HepG2 (cell line): Measurements from ENCODE around the gene NEU4. TPM values are rescaled to one million over a fixed set of nuclear protein-coding genes. Genes with fewer than 3 reads are reported as not detected.
A peak's percentile ranks its signal among the peaks of the same experiment; 100 is the strongest.

ENCODE experiments used
- ATAC-seq: fragments of 200-7000 bp; cut with Tn5 transposase; 3 replicates; pipeline ENCODE4 v1.9.1; 2020; ENCODE audit warnings: mild to moderate bottlenecking, moderate library complexity
- BruUV-seq: library from RNA; stranded (reverse); fragments of 400-500 nt; replicated peaks from 2 replicates; lab custom pipeline; 2021; lab: Mats Ljungman, UMichigan
- CTCF ChIA-PET: fragments of 300-600 bp; formaldehyde crosslinking; extraction: SDS; loops from one replicate; lab custom pipeline; 2021; ENCODE audit warnings: low total read pairs, inconsistent platforms, low intra/inter-chr PET ratio; lab: Yijun Ruan, JAX
- POLR2A ChIA-PET: fragments of 350-600 bp; sonication (Branson Sonifier 250); formaldehyde crosslinking; loops from one replicate; lab custom pipeline; 2020; ENCODE audit warnings: antibody characterized with exemption, inconsistent platforms; lab: Yijun Ruan, JAX
- DNase-seq: peaks from one replicate; pipeline ENCODE4 v3.0.0-alpha.2; 2015; ENCODE audit warnings: low spot score
- FAIRE-seq: peaks from 3 replicates; lab custom pipeline; 2011; peaks lifted over from hg19 to GRCh38; lab: Jason Lieb, UNC
- H2AFZ ChIP-seq: one replicate; pipeline ENCODE4 v1.6.1; 2011; ENCODE audit warnings: low read length, inconsistent platforms
- H3K27ac ChIP-seq: fragments of 300-600 bp; 3 replicates; pipeline ENCODE4 v1.8.0; 2011; ENCODE audit warnings: mixed run types, mild to moderate bottlenecking, mixed read lengths, low read length, inconsistent platforms; ENCODE audit not compliant: insufficient read depth; ENCODE audit errors: extremely low read length
- H3K27me3 ChIP-seq, 2 experiments: fragments of 200-600 bp in 1 of 2; 2 replicates in 1 of 2; 3 replicates in 1 of 2; pipeline versions ENCODE4 v1.6.0 to v1.8.0; 2011; ENCODE audit warnings: low read length in 2 of 2, mild to moderate bottlenecking in 2 of 2, moderate library complexity in 2 of 2, inconsistent platforms in 1 of 2; ENCODE audit not compliant: insufficient read depth in 2 of 2, control insufficient read depth in 1 of 2
- H3K36me3 ChIP-seq, 2 experiments: fragments of 200-600 bp in 1 of 2; replicated peaks in 1 of 2; 2 replicates in 1 of 2; 3 replicates in 1 of 2; pipeline versions ENCODE4 v1.5.1 to v1.8.0; 2011; ENCODE audit warnings: low read length in 2 of 2, inconsistent platforms in 1 of 2; ENCODE audit not compliant: insufficient read depth in 2 of 2, control insufficient read depth in 1 of 2
- H3K4me1 ChIP-seq: 2 replicates; pipeline ENCODE4 v1.5.1; 2012; ENCODE audit warnings: low read length, inconsistent platforms; ENCODE audit not compliant: insufficient read depth
- H3K4me2 ChIP-seq: 2 replicates; pipeline ENCODE4 v1.6.0; 2011; ENCODE audit warnings: low read depth, low read length, inconsistent platforms
- H3K4me3 ChIP-seq, 3 experiments: fragments of 200-600 bp in 1 of 3; sonication (generic), shearing (Covaris generic) in 1 of 3; replicated peaks in 1 of 3; 2 replicates each; pipeline ENCODE4 v1.5.1; 2011 to 2016; ENCODE audit warnings: low read length in 3 of 3, inconsistent platforms in 2 of 3, low read depth in 2 of 3, mild to moderate bottlenecking in 2 of 3, control low read depth in 1 of 3, mixed read lengths in 1 of 3; ENCODE audit not compliant: insufficient read depth in 1 of 3
- H3K79me2 ChIP-seq: one replicate; pipeline ENCODE4 v1.6.1; 2011; ENCODE audit warnings: low read length, inconsistent platforms; ENCODE audit not compliant: insufficient read depth
- H3K9ac ChIP-seq: 2 replicates; pipeline ENCODE4 v1.6.0; 2011; ENCODE audit warnings: mild to moderate bottlenecking, low read depth, low read length, inconsistent platforms; ENCODE audit not compliant: insufficient read depth
- H3K9me3 ChIP-seq: 2 replicates; pipeline ENCODE4 v1.5.1; 2012; ENCODE audit warnings: mild to moderate bottlenecking, low read length
- H4K20me1 ChIP-seq: 2 replicates; pipeline ENCODE4 v1.6.0; 2011; ENCODE audit warnings: inconsistent platforms, mild to moderate bottlenecking, low read length, moderate library complexity; ENCODE audit not compliant: insufficient read depth
- CCAR2 ChIP-seq: fragments of 200-400 bp; formaldehyde crosslinking; optimal IDR thresholded peaks from 2 replicates; pipeline ENCODE3; 2018; ENCODE audit warnings: low read depth, mild to moderate bottlenecking, low read length, moderate library complexity
- HNRNPLL ChIP-seq: fragments of 200-400 bp; formaldehyde crosslinking; IDR thresholded peaks from 2 replicates; pipeline ENCODE4 v1.6.1; 2017; ENCODE audit warnings: mild to moderate bottlenecking, low read depth, low read length; ENCODE audit not compliant: poor library complexity, severe bottlenecking
- TRIM24 ChIP-seq: sonication (generic); formaldehyde crosslinking; IDR thresholded peaks from 2 replicates; pipeline ENCODE4 v1.8.0; 2022; ENCODE audit warnings: mild to moderate bottlenecking, missing genetic modification reagents
- ZNF407 ChIP-seq: sonication (generic); formaldehyde crosslinking; IDR thresholded peaks from one replicate; pipeline ENCODE4 v1.5.1; 2020; ENCODE audit warnings: mild to moderate bottlenecking, missing genetic modification reagents; ENCODE audit errors: not compliant biosample characterization
- ZNF691 ChIP-seq: sonication (generic); formaldehyde crosslinking; IDR thresholded peaks from 2 replicates; pipeline ENCODE4 v1.4.0; 2020; ENCODE audit warnings: missing genetic modification reagents, low read depth, mild to moderate bottlenecking, borderline replicate concordance
- ZNF883 ChIP-seq: sonication (generic); formaldehyde crosslinking; IDR thresholded peaks from 2 replicates; pipeline ENCODE4 v1.5.1; 2020; ENCODE audit warnings: mild to moderate bottlenecking, missing genetic modification reagents; ENCODE audit errors: not compliant biosample characterization
- WGBS: methylation state at CpG from one replicate; pipeline ENCODE4 v1.1.6; 2017; ENCODE audit warnings: low lambda C conversion rate; 5-methylcytosine and 5-hydroxymethylcytosine counted together
- in situ Hi-C: cut with HindIII; loops from 2 replicates; pipeline ENCODE4 v1.10.0; 2017; ENCODE audit warnings: low pct_unique_long_range_greater_than_20kb; ENCODE audit not compliant: extremely low pct_ligation_motif_present
- intact Hi-C: fragments of 100-400 bp; cut with micrococcal nuclease; formaldehyde crosslinking; loops from one replicate; pipeline ENCODE4 v1.10.0; 2022; ENCODE audit not compliant: unreplicated experiment
- polyA plus RNA-seq, 8 experiments: library from polyadenylated mRNA; depleted of rRNA in 3 of 8; stranded (reverse) in 7 of 8; unstranded in 1 of 8; fragments of >200 nt; fragmentation: Illumina TruSeq in 4 of 8; extraction: Trizol in 4 of 8; gene quantifications; 2 replicates each; pipeline versions ENCODE4 v1.2.1 to v1.2.3, GENCODE V29; 2011 to 2016; ENCODE audit warnings: low read depth in 4 of 8, missing spikeins in 1 of 8, mixed read lengths in 1 of 8; ENCODE audit not compliant: insufficient read depth in 1 of 8
- total RNA-seq, 5 experiments: library from RNA; depleted of rRNA; stranded (reverse); fragments of >200 nt; fragmentation: Illumina TruSeq; extraction: Trizol; gene quantifications; 2 replicates each; pipeline ENCODE4 v1.2.3, GENCODE V29; 2016; ENCODE audit warnings: low read depth in 1 of 5
- TF ChIP-seq, protein P1 (sequence below): sonication (generic); formaldehyde crosslinking; IDR thresholded peaks from 2 replicates; pipeline ENCODE4 v1.8.1; 2023; ENCODE audit warnings: mild to moderate bottlenecking, missing genetic modification reagents, borderline replicate concordance

Gene NEU4
- total and polyA plus RNA-seq, 2 of the 13 experiments (the other 11 are each of a cell fraction or from before 2014, with no cell fraction given) = 53.5 to 107 TPM

- CTCF ChIA-PET = no interaction called here
- FAIRE-seq (no peak), DNase-seq (no peak), ATAC-seq (0 out of 3 replicates have a peak, but pooled peaks have one; percentile 6)
- H3K27me3 ChIP-seq = peaks cover 17 to 68% of the 10 kb centered on the region in 2 experiments
- no peak overlapping the region for H3K9ac ChIP-seq
- in situ Hi-C loops (no loop called here), intact Hi-C loops (no loop called here)
- H4K20me1 ChIP-seq = no peaks in the 10 kb centered on the region; the same call in 1 of the 2 replicates
- H3K27ac ChIP-seq = no peak overlapping the region
- no peaks in the 10 kb centered on the region for H3K36me3 ChIP-seq
- H3K4me3 ChIP-seq = 0 out of 6 replicates have a peak overlapping the region, but pooled peaks of 1 of the 3 experiments have one; percentile 27
- no peaks in the 10 kb centered on the region for H3K79me2 ChIP-seq
- no TSS peak for BruUV-seq
- peak; percentile 9 for TF ChIP-seq ZNF883
- TF ChIP-seq, protein P1, sequence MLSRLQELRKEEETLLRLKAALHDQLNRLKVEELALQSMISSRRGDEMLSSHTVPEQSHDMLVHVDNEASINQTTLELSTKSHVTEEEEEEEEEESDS (CRISPR knock-in tag) = no peak
- 40% methylated on average over 11 of the region's 11 CpGs for WGBS
- H2AFZ ChIP-seq = no peak overlapping the region
- 0 out of 2 replicates have a peak overlapping the region, but pooled peaks have one; percentile 9 for H3K4me2 ChIP-seq
- no peaks in the 10 kb centered on the region for H3K9me3 ChIP-seq
- POLR2A ChIA-PET = interaction anchor here (0.8 kb wide), 2 partner anchors 33 to 67 kb away, joined by 3 to 4 read pairs; partner anchors contain the start of gene NEU4
- peaks cover 27% of the 10 kb centered on the region for H3K4me1 ChIP-seq
Measured at GRCh38 chr2:241842067-241842415, 33.0 kb downstream of the NEU4 start.

GRCh38 chr2:241842620-241843211 is 33.7 kb downstream of the NEU4 start:
- Histone ChIP-seq H3K9me3 (no peaks in the 10 kb centered on the region), H4K20me1 (no peaks in the 10 kb centered on the region; the same call in 1 of the 2 replicates), H2AFZ (no peak overlapping the region), H3K4me3 (peak overlapping the region in 2 of 3 experiments; percentile 18 to 55; a peak in 2 of 6 replicates), H3K4me2 (peak overlapping the region; percentile 67), H3K27ac (no peak overlapping the region), H3K36me3 (no peaks in the 10 kb centered on the region), H3K79me2 (no peaks in the 10 kb centered on the region), H3K9ac (no peak overlapping the region), H3K27me3 (peaks cover 17 to 61% of the 10 kb centered on the region in 2 experiments), H3K4me1 (peaks cover 27% of the 10 kb centered on the region)
- BruUV-seq = no TSS peak
- intact Hi-C loops (no loop called here), in situ Hi-C loops (no loop called here)
- ChIA-PET POLR2A (no interaction called here), CTCF (no interaction called here)
- ATAC-seq (peak; percentile 61), FAIRE-seq (no peak), DNase-seq (no peak)
- WGBS = 30% methylated on average over 29 of the region's 29 CpGs
- 0 out of 2 replicates have a peak, but pooled peaks have one; percentile 21 for TF ChIP-seq ZNF691 (CRISPR knock-in tag)
- TF ChIP-seq ZNF407 (CRISPR knock-in tag) = peak; percentile 62
- no peak for TF ChIP-seq TRIM24 (CRISPR knock-in tag)
- no peak for TF ChIP-seq CCAR2
- TF ChIP-seq HNRNPLL = peak; percentile 32
